Measurements from ENCODE around the gene CHRNB1. TPM values are rescaled to one million over a fixed set of nuclear protein-coding genes. Genes with fewer than 3 reads are reported as not detected.

CHRNB1 gene
- total RNA-seq, 2 experiments from 2014 or later: 11.5 to 11.7 TPM

DNA sequence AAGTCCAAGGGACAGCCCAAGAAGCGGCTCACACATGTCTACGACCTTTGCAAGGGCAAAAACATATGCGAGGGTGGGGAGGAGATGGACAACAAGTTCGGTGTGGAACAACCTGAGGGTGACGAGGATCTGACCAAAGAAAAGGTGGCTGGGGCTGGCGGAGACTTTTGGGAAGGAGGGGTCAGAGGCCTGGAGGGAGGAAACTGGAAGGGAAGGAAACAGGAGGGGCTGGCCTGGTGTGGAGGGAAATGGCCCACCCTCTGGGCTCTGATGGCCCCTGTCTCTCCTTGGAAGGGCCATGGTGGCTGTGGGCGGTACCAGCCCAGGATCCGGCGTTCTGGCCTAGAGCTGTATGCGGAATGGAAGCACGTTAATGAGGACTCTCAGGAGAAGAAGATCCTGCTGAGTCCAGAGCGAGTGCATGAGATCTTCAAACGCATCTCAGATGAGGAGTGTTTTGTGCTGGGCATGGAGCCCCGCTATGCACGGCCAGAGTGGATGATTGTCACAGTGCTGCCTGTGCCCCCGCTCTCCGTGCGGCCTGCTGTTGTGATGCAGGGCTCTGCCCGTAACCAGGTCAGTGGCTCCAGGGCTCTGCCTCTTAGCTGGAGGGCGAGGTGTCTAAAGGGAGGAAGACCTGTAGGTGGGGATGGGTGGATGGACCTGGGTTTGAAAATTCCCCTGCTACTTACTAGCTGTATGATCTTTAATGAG lies 51.8 kb downstream of the CHRNB1 start:
- POLR2A ChIA-PET: interaction anchor here (0.6 to 3.9 kb wide), 8 partner anchors 9 to 70 kb away, joined by 3 to 20 read pairs (median 5); partner anchors contain the start of gene POLR2A
- Mint-ChIP-seq H3K9me3 (no peaks in the 10 kb centered on the region), H3K27me3 (no peaks in the 10 kb centered on the region), H3K4me3 (no peak overlapping the region), H3K4me1 (ENCODE audit: low read depth) (peaks cover 19% of the 10 kb centered on the region), H3K27ac (no peak overlapping the region), H3K36me3 (ENCODE audit: low read depth) (peaks cover 72% of the 10 kb centered on the region)
- ATAC-seq (no peak), DNase-seq (no peak)
- TF ChIP-seq CTCF (IDR thresholded peaks at IDR 0.05): no peak
- CTCF ChIA-PET: interaction anchor here (0.9 to 1.5 kb wide), 2 partner anchors 18 to 64 kb away, joined by 3 read pairs; no protein-coding TSS in a partner anchor
- intact Hi-C loops (cut with micrococcal nuclease): no loop called here

DNA sequence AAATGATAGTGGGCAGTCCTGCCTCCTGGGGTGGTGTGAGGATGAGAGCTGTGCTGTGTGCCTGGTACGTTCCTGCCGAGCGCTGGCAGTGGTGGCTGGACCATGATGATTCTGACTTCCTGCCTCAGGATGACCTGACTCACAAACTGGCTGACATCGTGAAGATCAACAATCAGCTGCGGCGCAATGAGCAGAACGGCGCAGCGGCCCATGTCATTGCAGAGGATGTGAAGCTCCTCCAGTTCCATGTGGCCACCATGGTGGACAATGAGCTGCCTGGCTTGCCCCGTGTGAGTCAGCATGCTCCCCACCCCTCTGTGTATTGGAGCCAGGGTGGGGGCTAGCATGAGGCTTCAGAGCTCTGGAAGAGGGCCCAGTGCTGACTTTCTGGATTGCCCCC lies 52.4 kb downstream of the CHRNB1 start:
- H3K36me3 Mint-ChIP-seq (ENCODE audit: low read depth): peaks cover 72% of the 10 kb centered on the region
- intact Hi-C loops (cut with micrococcal nuclease): no loop called here
- no peaks in the 10 kb centered on the region for H3K9me3 Mint-ChIP-seq
- no peak overlapping the region for H3K27ac Mint-ChIP-seq
- H3K27me3 Mint-ChIP-seq: no peaks in the 10 kb centered on the region
- no peak for ATAC-seq
- CTCF ChIA-PET: interaction anchor here (0.9 to 1.5 kb wide), 2 partner anchors 17 to 63 kb away, joined by 3 read pairs; no protein-coding TSS in a partner anchor
- H3K4me1 Mint-ChIP-seq (ENCODE audit: low read depth): peaks cover 15% of the 10 kb centered on the region
- no peak for DNase-seq
- POLR2A ChIA-PET: interaction anchor here (0.8 to 1.9 kb wide), 5 partner anchors 9 to 60 kb away, joined by 3 to 6 read pairs (median 3); no protein-coding TSS in a partner anchor
- H3K4me3 Mint-ChIP-seq: no peak overlapping the region
- no peak for TF ChIP-seq CTCF (IDR thresholded peaks at IDR 0.05)

DNA sequence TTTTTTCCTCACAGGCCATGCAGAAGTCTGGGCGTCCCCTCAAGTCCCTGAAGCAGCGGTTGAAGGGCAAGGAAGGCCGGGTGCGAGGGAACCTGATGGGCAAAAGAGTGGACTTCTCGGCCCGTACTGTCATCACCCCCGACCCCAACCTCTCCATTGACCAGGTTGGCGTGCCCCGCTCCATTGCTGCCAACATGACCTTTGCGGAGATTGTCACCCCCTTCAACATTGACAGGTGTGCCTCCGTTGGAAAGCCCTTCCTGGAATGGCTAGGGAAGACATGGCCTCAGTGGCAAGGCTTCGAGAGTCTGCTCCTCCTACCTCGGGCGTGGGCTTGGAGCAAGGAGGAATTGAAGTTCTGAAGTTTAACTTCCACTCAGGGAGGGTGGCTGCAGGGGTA lies 52.8 kb downstream of the CHRNB1 start:
- Mint-ChIP-seq H3K27me3 (no peaks in the 10 kb centered on the region), H3K9me3 (no peaks in the 10 kb centered on the region), H3K4me3 (no peak overlapping the region), H3K36me3 (ENCODE audit: low read depth) (peaks cover 75% of the 10 kb centered on the region), H3K4me1 (ENCODE audit: low read depth) (peaks cover 14% of the 10 kb centered on the region), H3K27ac (no peak overlapping the region)
- TF ChIP-seq CTCF (IDR thresholded peaks at IDR 0.05): no peak
- POLR2A ChIA-PET: interaction anchor here (0.8 to 1.9 kb wide), 6 partner anchors 10 to 61 kb away, joined by 3 to 6 read pairs (median 3); no protein-coding TSS in a partner anchor
- ATAC-seq (no peak), DNase-seq (no peak)
- CTCF ChIA-PET: interaction anchor here (0.9 to 1.5 kb wide), 2 partner anchors 17 to 63 kb away, joined by 3 read pairs; no protein-coding TSS in a partner anchor
- intact Hi-C loops (cut with micrococcal nuclease): no loop called here

DNA sequence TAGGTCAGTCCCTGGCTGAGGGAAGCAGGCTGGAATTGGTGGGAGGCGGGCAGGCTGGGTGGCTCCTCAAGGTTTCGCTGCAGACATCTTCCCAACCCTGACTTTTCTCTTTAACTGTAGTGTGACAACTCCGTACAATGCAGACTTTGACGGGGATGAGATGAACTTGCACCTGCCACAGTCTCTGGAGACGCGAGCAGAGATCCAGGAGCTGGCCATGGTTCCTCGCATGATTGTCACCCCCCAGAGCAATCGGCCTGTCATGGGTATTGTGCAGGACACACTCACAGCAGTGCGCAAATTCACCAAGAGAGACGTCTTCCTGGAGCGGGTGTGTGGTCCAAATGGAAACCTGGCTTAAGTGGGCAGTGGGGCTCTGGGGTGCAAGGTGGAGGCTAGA lies 54.3 kb downstream of the CHRNB1 start:
- Mint-ChIP-seq H3K27me3 (no peaks in the 10 kb centered on the region), H3K27ac (no peak overlapping the region), H3K36me3 (ENCODE audit: low read depth) (peaks cover 74% of the 10 kb centered on the region)

More for the DNA sequence above, 54.3 kb downstream of the CHRNB1 start:
- intact Hi-C loops (cut with micrococcal nuclease): no loop called here
- ChIA-PET POLR2A (interaction anchor here (0.8 to 1.7 kb wide), 2 partner anchors 12 to 13 kb away, joined by 3 to 6 read pairs; no protein-coding TSS in a partner anchor), CTCF (interaction anchor here (1.3 kb wide), 1 partner anchor 16 kb away, joined by 3 read pairs; no protein-coding TSS in a partner anchor)
- Mint-ChIP-seq H3K4me1 (ENCODE audit: low read depth) (peaks cover under 1% of the 10 kb centered on the region), H3K9me3 (no peaks in the 10 kb centered on the region), H3K4me3 (no peak overlapping the region)
- ATAC-seq (no peak), DNase-seq (no peak)
- TF ChIP-seq CTCF (IDR thresholded peaks at IDR 0.05): no peak

All from activated CD8-positive, alpha-beta T cell treated with anti-CD3 and anti-CD28 coated beads for 36 hours (primary cell).